Astrocyte of the cerebellum (primary cell): ENCODE measurements around the gene POMGNT1.
A peak's percentile ranks its signal among the peaks of the same experiment; 100 is the strongest.

Experiments used
- DNase-seq: peaks from one replicate; pipeline ENCODE4 v3.0.0-alpha.2; 2011; ENCODE audit warnings: low read depth
- H3K4me3 ChIP-seq: 2 replicates; pipeline ENCODE4 v1.5.1; 2011; ENCODE audit warnings: mild to moderate bottlenecking, low read depth, low read length, moderate library complexity
- in situ Hi-C: cut with HindIII; loops from 2 replicates; pipeline ENCODE4 v1.10.0; 2017; ENCODE audit warnings: low sequenced_read_pairs
- TF ChIP-seq, protein P1 (sequence below): IDR thresholded peaks from 2 replicates; pipeline ENCODE4 v1.5.1; 2012; ENCODE audit warnings: low read length, low read depth, moderate library complexity, mild to moderate bottlenecking; ENCODE audit errors: missing control alignments

The POMGNT1 gene

DNA sequence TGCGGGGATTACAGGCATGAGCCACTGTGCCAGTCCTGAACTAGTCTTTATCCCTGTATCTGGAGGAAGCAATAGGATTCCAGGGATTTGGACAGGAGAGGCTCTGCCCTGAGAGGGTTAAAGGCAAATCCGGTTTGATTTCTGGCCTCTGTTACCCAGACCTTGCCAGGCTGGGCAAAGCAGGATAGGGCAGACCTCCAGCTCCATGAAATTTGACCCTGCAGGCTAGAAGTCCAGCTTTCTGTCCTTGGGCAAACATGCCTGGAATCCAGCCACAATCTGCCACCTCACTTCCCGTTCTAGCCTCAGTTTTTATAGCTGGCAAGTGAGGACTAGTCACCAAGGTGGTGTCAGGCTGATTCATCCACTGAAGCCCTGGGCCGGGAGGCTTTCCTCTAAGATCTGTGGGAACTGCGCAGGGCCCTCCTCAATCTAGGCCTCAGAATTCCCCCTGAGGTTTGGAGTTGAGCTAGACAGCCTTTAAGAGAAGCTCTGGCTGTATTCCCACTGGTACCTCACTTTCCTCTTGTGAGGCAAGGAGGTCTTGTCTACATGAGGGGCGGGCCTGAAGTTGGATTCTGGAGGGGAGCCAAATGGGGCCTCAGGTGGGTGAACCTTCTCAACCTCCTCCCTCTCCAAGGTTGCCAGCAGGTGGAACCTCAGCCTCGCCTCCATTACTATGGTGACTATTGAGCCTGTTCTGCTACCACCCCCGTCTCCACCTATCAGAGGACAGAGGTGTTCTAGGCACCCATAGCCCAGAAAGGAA is 15.0 kb downstream of the POMGNT1 start:
- H3K4me3 ChIP-seq = no peak overlapping the region
- DNase-seq = peak; percentile 43
- TF ChIP-seq, protein P1, sequence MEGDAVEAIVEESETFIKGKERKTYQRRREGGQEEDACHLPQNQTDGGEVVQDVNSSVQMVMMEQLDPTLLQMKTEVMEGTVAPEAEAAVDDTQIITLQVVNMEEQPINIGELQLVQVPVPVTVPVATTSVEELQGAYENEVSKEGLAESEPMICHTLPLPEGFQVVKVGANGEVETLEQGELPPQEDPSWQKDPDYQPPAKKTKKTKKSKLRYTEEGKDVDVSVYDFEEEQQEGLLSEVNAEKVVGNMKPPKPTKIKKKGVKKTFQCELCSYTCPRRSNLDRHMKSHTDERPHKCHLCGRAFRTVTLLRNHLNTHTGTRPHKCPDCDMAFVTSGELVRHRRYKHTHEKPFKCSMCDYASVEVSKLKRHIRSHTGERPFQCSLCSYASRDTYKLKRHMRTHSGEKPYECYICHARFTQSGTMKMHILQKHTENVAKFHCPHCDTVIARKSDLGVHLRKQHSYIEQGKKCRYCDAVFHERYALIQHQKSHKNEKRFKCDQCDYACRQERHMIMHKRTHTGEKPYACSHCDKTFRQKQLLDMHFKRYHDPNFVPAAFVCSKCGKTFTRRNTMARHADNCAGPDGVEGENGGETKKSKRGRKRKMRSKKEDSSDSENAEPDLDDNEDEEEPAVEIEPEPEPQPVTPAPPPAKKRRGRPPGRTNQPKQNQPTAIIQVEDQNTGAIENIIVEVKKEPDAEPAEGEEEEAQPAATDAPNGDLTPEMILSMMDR = no peak
- in situ Hi-C loops = loop anchor here (5.0 kb wide), 1 partner anchor 151 kb away; no protein-coding TSS in a partner anchor

DNA sequence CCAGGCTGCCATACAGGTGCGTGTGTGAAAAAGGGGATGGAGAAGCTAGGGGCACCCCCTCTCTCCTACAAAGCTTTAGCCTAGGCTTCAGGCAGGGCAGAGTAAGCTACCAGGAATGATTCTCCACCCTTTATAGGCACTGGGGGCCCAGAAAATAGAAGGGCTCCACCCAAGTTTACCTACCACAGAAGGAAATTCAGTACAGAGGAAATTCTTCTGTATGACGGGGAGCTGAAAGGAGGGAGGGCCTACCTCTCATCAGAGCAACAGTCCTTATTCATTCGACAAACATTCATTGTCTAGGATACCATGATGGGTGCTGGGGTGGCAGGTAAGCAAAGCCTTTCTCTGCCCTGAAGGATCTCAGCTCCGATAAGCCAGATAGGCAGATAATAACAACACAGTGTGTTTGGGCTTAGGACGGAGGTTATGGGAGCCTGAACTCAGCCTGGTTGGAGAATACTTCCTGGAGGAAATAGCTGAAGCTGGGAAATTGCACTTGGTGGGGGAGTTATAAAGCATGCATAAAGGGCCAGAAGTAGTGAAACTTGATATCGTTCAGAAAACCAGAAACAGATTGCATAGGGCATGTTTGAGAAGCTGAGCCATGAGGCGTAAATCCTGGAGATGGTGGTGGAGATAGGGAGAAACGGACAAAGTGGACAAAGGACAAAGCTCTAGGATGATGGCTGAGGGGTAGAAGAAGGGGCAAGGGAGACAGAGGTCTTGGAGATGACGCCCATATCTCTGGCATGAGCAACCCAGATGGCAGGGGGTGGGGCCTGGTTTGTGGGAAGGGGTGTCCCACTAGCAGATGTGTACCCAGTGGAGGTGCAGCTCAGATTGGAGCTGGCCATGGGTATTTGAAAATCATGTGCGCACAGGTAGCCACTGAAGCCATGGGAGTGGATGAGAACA is 16.6 kb downstream of the POMGNT1 start:
- TF ChIP-seq, protein P1 = no peak
- in situ Hi-C loops = loop anchor here (5.0 kb wide), 1 partner anchor 149 kb away; no protein-coding TSS in a partner anchor
- DNase-seq = peak; percentile 16
- no peak overlapping the region for H3K4me3 ChIP-seq

DNA sequence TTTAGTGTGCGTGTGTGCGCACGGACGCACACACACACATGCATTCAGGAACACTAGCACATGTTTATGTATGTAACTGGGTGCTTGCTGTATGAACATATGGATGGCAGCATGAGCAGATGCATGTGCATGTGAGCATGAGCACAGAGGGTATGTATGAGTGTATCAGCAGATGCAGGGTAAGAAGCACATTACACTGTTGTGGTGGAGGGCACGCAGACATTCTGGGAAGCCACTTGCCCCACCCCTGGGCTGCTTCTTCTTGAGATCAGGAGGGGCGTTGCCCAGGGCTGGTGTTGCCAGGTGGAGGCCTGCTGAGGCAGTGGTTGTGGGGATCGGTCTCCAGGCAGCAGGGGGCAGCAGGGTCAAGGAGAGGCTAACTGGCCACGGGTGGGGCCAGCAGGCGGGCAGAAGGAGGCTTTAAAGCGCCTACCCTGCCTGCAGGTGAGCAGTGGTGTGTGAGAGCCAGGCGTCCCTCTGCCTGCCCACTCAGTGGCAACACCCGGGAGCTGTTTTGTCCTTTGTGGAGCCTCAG is 18.1 kb downstream of the POMGNT1 start:
- in situ Hi-C loops = loop anchor here (5.0 kb wide), 1 partner anchor 148 kb away; no protein-coding TSS in a partner anchor
- TF ChIP-seq, protein P1 = no peak
- no peak overlapping the region for H3K4me3 ChIP-seq
- DNase-seq = no peak

DNA sequence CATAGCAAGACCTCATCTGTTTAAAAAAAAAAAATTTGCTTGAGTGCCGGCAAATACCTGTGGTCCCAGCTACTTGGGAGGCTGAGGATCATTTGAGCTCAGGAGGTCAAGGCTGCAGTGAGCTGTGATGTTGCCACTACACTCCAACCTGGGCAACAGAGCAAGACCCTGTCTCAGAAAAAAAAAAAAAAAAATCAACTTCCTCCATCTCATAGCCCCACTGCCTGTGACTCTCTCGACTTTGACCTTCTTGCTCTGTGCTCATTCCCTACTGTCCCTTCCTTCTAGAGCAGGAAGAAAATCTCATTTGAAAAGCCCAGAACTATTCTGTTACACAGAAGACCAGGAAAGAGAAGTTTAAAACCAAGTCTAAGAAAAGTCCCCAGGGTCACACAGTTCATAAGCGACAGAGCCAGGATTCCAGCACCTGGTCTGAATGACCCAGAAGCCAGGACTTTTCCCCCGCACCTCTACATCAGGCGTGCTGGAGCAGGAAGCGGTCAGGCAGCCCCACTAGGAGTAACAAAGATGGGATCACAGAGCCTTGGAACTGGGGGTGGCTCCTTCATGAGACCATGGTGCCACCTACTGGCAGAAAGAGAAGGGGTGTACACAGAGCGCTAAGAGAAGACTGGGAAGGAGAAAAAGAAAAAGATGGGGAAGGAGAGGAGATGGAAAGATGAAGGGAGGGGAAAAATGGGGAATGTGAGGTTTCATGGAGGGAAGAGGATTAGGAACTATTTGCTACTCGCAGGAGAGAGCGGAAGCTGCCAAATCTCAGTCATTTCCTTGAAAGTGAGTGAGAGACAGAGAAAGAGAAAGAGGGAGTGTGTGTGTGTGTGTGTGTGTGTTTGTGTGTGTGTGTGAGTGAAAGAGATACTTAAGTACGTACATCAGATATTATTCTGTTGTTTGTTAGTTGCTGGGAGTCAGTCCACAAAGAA is 18.8 kb downstream of the POMGNT1 start:
- in situ Hi-C loops = loop anchor here (5.0 kb wide), 1 partner anchor 147 kb away; no protein-coding TSS in a partner anchor
- TF ChIP-seq, protein P1 = peak; percentile 96
- peak; percentile 80 for DNase-seq
- H3K4me3 ChIP-seq = no peak overlapping the region

DNA sequence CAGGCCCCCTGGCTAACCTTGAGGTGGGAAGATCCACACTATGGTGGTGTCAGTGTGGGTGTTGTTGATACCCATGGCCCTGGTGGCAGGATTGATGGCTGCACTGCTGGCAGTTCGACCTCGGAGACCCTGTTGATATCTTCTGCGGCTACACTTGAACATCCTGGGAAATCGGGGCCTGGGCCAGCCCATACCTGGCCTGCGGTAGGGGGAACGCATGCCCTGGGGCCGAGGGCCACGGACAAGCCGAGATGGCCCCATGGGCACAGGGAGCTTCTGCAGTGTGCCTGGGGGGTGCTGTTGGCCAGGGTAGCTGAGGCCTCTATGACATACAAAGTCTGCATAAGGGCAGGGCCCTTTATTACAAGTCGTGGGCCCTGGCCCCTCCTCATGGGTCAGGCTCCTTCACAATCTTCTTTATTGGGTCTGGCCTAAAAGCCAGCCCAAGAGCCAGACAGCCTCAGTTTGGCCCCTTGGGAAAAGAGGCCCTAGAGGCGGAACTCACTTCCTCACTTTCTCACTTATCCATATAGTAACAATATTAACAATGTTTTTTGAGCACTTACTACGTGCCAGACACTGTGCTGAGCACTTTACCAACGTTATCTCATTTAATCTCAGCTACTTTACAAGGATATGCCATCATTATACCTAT is 21.9 kb downstream of the POMGNT1 start, which contains the start of gene P3R3URF:
P3R3URF (minus strand) TSS at position 278 of the 655 bp plus-strand sequence; CDS start at position 261, 17 bp downstream.
- TF ChIP-seq, protein P1 = no peak
- no peak within 1 kb of the TSS for H3K4me3 ChIP-seq
- in situ Hi-C loops = no loop called here

More for the DNA sequence above, 21.9 kb downstream of the POMGNT1 start, which contains the start of gene P3R3URF:
- no peak for DNase-seq
